ENCODE measurements around the gene GHR.
"Not testable (repeated sequence)": the region's sequence is repeated elsewhere in the genome, so short reads cannot be mapped to it uniquely, and the experiment has no call there.

The GHR gene

GRCh38 chr5:42650084-42650483 is 226.8 kb downstream of the GHR start:
- no peak for DNase-seq
- Mint-ChIP-seq H3K36me3 (ENCODE audit: low read depth) (no peaks in the 10 kb centered on the region), H3K27ac (peak overlapping the region; percentile 57), H3K4me3 (no peak overlapping the region), H3K9me3 (no peaks in the 10 kb centered on the region), H3K27me3 (ENCODE audit: low read depth, poor library complexity) (no peaks in the 10 kb centered on the region), H3K4me1 (no peaks in the 10 kb centered on the region)
- TF ChIP-seq CTCF (IDR thresholded peaks at IDR 0.05) = no peak

GRCh38 chr5:42653705-42654104 is 230.5 kb downstream of the GHR start:
- no peak for TF ChIP-seq CTCF (IDR thresholded peaks at IDR 0.05)
- no peaks in the 10 kb centered on the region for H3K27me3 Mint-ChIP-seq (ENCODE audit: low read depth, poor library complexity)
- H3K4me3 Mint-ChIP-seq = no peak overlapping the region
- no peak overlapping the region for H3K27ac Mint-ChIP-seq
- no peaks in the 10 kb centered on the region for H3K36me3 Mint-ChIP-seq (ENCODE audit: low read depth)
- H3K9me3 Mint-ChIP-seq = no peaks in the 10 kb centered on the region
- H3K4me1 Mint-ChIP-seq = no peaks in the 10 kb centered on the region
- DNase-seq = no peak

- TF ChIP-seq CTCF (IDR thresholded peaks at IDR 0.05) = no peak
- DNase-seq = no peak
- no peaks in the 10 kb centered on the region for H3K36me3 Mint-ChIP-seq (ENCODE audit: low read depth)
- no peaks in the 10 kb centered on the region for H3K27me3 Mint-ChIP-seq (ENCODE audit: low read depth, poor library complexity)
- H3K4me1 Mint-ChIP-seq = no peaks in the 10 kb centered on the region
- no peak overlapping the region for H3K27ac Mint-ChIP-seq
- no peak overlapping the region for H3K4me3 Mint-ChIP-seq
- H3K9me3 Mint-ChIP-seq = peaks cover 9% of the 10 kb centered on the region
Observed at GRCh38 chr5:42654645-42655044, 231.4 kb downstream of the GHR start.

- no peak overlapping the region for H3K27ac Mint-ChIP-seq
- H3K4me1 Mint-ChIP-seq = no peaks in the 10 kb centered on the region
- H3K36me3 Mint-ChIP-seq (ENCODE audit: low read depth) = no peaks in the 10 kb centered on the region
- H3K4me3 Mint-ChIP-seq = no peak overlapping the region
- TF ChIP-seq CTCF (IDR thresholded peaks at IDR 0.05) = no peak
- H3K9me3 Mint-ChIP-seq = peaks cover 15% of the 10 kb centered on the region
- DNase-seq = no peak
- H3K27me3 Mint-ChIP-seq (ENCODE audit: low read depth, poor library complexity) = no peaks in the 10 kb centered on the region
Observed at GRCh38 chr5:42655982-42656650, 232.9 kb downstream of the GHR start.

GRCh38 chr5:42656651-42657015 is 233.4 kb downstream of the GHR start:
- Mint-ChIP-seq H3K9me3 (peaks cover 18% of the 10 kb centered on the region), H3K4me3 (no peak overlapping the region), H3K27me3 (ENCODE audit: low read depth, poor library complexity) (no peaks in the 10 kb centered on the region), H3K4me1 (no peaks in the 10 kb centered on the region), H3K36me3 (ENCODE audit: low read depth) (no peaks in the 10 kb centered on the region), H3K27ac (no peak overlapping the region)
- DNase-seq = no peak
- no peak for TF ChIP-seq CTCF (IDR thresholded peaks at IDR 0.05)

- not testable (repeated sequence) for DNase-seq; H3K27ac Mint-ChIP-seq; H3K4me3 Mint-ChIP-seq; H3K36me3 Mint-ChIP-seq (ENCODE audit: low read depth); H3K4me1 Mint-ChIP-seq; H3K27me3 Mint-ChIP-seq (ENCODE audit: low read depth, poor library complexity)
- H3K9me3 Mint-ChIP-seq = peaks cover 38% of the 10 kb centered on the region
Observed at GRCh38 chr5:42659869-42660268, 236.6 kb downstream of the GHR start.

All from nephron progenitor cell (in vitro differentiated cells).